Mesodermal cell (in vitro differentiated cells): Measurements from ENCODE around the gene GJD4.

Experiments used
- H3K27ac ChIP-seq: 2 replicates; pipeline ENCODE4 v1.7.0; 2013; ENCODE audit warnings: mild to moderate bottlenecking, low read depth, low read length, moderate library complexity; ENCODE audit not compliant: severe bottlenecking
- H3K36me3 ChIP-seq: 2 replicates; pipeline ENCODE4 v1.7.1; 2013; ENCODE audit warnings: mild to moderate bottlenecking, low read length, moderate library complexity; ENCODE audit not compliant: control insufficient read depth, insufficient read depth
- H3K4me1 ChIP-seq: one replicate; pipeline ENCODE4 v1.7.1; 2013; ENCODE audit warnings: mild to moderate bottlenecking, low read length; ENCODE audit not compliant: insufficient read depth, control insufficient read depth, poor library complexity, severe bottlenecking
- H3K4me3 ChIP-seq: 2 replicates; pipeline ENCODE4 v1.7.0; 2013; ENCODE audit warnings: low read length, control low read depth, mild to moderate bottlenecking; ENCODE audit not compliant: insufficient read depth, poor library complexity, severe bottlenecking; ENCODE audit errors: extremely low read depth
- H3K9me3 ChIP-seq: 2 replicates; pipeline ENCODE4 v1.7.1; 2013; ENCODE audit warnings: mild to moderate bottlenecking, low read length, moderate library complexity; ENCODE audit not compliant: control insufficient read depth
- WGBS, 2 experiments: methylation state at CpG; one replicate each; pipeline ENCODE4 v1.1.5; 2013; ENCODE audit warnings: missing lambda C conversion rate in 2 of 2; ENCODE audit not compliant: insufficient coverage in 2 of 2; 5-methylcytosine and 5-hydroxymethylcytosine counted together

GJD4 gene

GRCh38 chr10:35652824-35653223, 47.7 kb downstream of the GJD4 start:
- H3K4me1 ChIP-seq, result no peaks in the 10 kb centered on the region
- 93 to 100% methylated on average over 1 of the region's 2 CpGs for WGBS, 2 experiments
- no peaks in the 10 kb centered on the region for H3K9me3 ChIP-seq
- H3K4me3 ChIP-seq, result no peak overlapping the region
- H3K27ac ChIP-seq, result no peak overlapping the region
- no peaks in the 10 kb centered on the region for H3K36me3 ChIP-seq

GRCh38 chr10:35657621-35658020, 52.5 kb downstream of the GJD4 start:
- Histone ChIP-seq H3K27ac (no peak overlapping the region), H3K36me3 (no peaks in the 10 kb centered on the region), H3K9me3 (no peaks in the 10 kb centered on the region), H3K4me3 (no peak overlapping the region), H3K4me1 (no peaks in the 10 kb centered on the region)
- WGBS, 2 experiments, result 75 to 90% methylated on average over 2 to 3 of the region's 5 CpGs
